Measurements from ENCODE around the gene SPIB. TPM values are rescaled to one million over a fixed set of nuclear protein-coding genes. Genes with fewer than 3 reads are reported as not detected.

The SPIB gene
- total and polyA plus RNA-seq, 2 experiments from 2014 or later: 12.6 to 17.5 TPM

- Mint-ChIP-seq H3K4me3 (no peak overlapping the region), H3K4me1 (no peaks in the 10 kb centered on the region), H3K27me3 (ENCODE audit: insufficient read depth, low read depth, poor library complexity) (peaks cover 2% of the 10 kb centered on the region), H3K36me3 (ENCODE audit: low read depth) (peaks cover 55% of the 10 kb centered on the region), H3K27ac (no peak overlapping the region), H3K9me3 (peaks cover 97% of the 10 kb centered on the region)
- Histone ChIP-seq H2AFZ (peak overlapping the region; percentile 88; the same call in 1 of the 2 replicates), H3K4me1 (ENCODE audit: insufficient read depth) (peaks cover 6% of the 10 kb centered on the region; the same call in 1 of the 2 replicates), H3K79me2 (replicated peaks; ENCODE audit: insufficient read depth) (no peaks in the 10 kb centered on the region), H3K36me3 (ENCODE audit: insufficient read depth) (no peaks in the 10 kb centered on the region), H3K9me2 (ENCODE audit: insufficient read depth) (0 out of 2 replicates have a peak, but pooled peaks cover 3% of the 10 kb centered on the region), H3F3A (replicated peaks; ENCODE audit: low read depth) (no peaks in the 10 kb centered on the region), H3K27ac (ENCODE audit: low read depth) (no peak overlapping the region), H3K4me3 (no peak overlapping the region), H4K20me1 (replicated peaks; ENCODE audit: insufficient read depth) (no peaks in the 10 kb centered on the region), H3K4me2 (peak overlapping the region; percentile 55; the same call in 1 of the 2 replicates), H3K27me3 (ENCODE audit: insufficient read depth) (no peaks in the 10 kb centered on the region)
- peak; percentile 22 for DNase-seq (ENCODE audit: low spot score)
- no peak for ATAC-seq
- TF ChIP-seq, protein P1, sequence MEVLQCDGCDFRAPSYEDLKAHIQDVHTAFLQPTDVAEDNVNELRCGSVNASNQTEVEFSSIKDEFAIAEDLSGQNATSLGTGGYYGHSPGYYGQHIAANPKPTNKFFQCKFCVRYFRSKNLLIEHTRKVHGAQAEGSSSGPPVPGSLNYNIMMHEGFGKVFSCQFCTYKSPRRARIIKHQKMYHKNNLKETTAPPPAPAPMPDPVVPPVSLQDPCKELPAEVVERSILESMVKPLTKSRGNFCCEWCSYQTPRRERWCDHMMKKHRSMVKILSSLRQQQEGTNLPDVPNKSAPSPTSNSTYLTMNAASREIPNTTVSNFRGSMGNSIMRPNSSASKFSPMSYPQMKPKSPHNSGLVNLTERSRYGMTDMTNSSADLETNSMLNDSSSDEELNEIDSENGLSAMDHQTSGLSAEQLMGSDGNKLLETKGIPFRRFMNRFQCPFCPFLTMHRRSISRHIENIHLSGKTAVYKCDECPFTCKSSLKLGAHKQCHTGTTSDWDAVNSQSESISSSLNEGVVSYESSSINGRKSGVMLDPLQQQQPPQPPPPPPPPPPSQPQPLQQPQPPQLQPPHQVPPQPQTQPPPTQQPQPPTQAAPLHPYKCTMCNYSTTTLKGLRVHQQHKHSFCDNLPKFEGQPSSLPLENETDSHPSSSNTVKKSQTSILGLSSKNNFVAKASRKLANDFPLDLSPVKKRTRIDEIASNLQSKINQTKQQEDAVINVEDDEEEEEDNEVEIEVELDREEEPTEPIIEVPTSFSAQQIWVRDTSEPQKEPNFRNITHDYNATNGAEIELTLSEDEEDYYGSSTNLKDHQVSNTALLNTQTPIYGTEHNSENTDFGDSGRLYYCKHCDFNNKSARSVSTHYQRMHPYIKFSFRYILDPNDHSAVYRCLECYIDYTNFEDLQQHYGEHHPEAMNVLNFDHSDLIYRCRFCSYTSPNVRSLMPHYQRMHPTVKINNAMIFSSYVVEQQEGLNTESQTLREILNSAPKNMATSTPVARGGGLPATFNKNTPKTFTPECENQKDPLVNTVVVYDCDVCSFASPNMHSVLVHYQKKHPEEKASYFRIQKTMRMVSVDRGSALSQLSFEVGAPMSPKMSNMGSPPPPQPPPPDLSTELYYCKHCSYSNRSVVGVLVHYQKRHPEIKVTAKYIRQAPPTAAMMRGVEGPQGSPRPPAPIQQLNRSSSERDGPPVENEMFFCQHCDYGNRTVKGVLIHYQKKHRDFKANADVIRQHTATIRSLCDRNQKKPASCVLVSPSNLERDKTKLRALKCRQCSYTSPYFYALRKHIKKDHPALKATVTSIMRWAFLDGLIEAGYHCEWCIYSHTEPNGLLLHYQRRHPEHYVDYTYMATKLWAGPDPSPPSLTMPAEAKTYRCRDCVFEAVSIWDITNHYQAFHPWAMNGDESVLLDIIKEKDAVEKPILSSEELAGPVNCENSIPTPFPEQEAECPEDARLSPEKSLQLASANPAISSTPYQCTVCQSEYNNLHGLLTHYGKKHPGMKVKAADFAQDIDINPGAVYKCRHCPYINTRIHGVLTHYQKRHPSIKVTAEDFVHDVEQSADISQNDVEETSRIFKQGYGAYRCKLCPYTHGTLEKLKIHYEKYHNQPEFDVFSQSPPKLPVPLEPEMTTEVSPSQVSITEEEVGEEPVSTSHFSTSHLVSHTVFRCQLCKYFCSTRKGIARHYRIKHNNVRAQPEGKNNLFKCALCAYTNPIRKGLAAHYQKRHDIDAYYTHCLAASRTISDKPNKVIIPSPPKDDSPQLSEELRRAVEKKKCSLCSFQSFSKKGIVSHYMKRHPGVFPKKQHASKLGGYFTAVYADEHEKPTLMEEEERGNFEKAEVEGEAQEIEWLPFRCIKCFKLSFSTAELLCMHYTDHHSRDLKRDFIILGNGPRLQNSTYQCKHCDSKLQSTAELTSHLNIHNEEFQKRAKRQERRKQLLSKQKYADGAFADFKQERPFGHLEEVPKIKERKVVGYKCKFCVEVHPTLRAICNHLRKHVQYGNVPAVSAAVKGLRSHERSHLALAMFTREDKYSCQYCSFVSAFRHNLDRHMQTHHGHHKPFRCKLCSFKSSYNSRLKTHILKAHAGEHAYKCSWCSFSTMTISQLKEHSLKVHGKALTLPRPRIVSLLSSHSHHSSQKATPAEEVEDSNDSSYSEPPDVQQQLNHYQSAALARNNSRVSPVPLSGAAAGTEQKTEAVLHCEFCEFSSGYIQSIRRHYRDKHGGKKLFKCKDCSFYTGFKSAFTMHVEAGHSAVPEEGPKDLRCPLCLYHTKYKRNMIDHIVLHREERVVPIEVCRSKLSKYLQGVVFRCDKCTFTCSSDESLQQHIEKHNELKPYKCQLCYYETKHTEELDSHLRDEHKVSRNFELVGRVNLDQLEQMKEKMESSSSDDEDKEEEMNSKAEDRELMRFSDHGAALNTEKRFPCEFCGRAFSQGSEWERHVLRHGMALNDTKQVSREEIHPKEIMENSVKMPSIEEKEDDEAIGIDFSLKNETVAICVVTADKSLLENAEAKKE (CRISPR knock-in tag; IDR thresholded peaks at IDR 0.05): no peak
- TF ChIP-seq STAT1 (IDR thresholded peaks at IDR 0.05; ENCODE audit: unreplicated experiment) (no peak), ZNF114 (CRISPR knock-in tag; IDR thresholded peaks at IDR 0.05) (no peak), POLR2AphosphoS5 (IDR thresholded peaks at IDR 0.05; ENCODE audit: low read depth) (no peak), EZH2phosphoT487 (IDR thresholded peaks at IDR 0.05; ENCODE audit: unreplicated experiment) (no peak), CREB1 (CRISPR knock-in tag; IDR thresholded peaks at IDR 0.05; ENCODE audit: low read depth) (no peak), ZNF331 (CRISPR knock-in tag; IDR thresholded peaks at IDR 0.05; ENCODE audit: low read depth) (no peak), JUNB (IDR thresholded peaks at IDR 0.05; ENCODE audit: unreplicated experiment) (no peak), REST (IDR thresholded peaks at IDR 0.05; ENCODE audit: unreplicated experiment) (no peak), NANOG (IDR thresholded peaks at IDR 0.05; ENCODE audit: borderline replicate concordance) (no peak), EZH2 (IDR thresholded peaks at IDR 0.05; ENCODE audit: low read depth, unreplicated experiment) (no peak)
- TF ChIP-seq, protein P2, sequence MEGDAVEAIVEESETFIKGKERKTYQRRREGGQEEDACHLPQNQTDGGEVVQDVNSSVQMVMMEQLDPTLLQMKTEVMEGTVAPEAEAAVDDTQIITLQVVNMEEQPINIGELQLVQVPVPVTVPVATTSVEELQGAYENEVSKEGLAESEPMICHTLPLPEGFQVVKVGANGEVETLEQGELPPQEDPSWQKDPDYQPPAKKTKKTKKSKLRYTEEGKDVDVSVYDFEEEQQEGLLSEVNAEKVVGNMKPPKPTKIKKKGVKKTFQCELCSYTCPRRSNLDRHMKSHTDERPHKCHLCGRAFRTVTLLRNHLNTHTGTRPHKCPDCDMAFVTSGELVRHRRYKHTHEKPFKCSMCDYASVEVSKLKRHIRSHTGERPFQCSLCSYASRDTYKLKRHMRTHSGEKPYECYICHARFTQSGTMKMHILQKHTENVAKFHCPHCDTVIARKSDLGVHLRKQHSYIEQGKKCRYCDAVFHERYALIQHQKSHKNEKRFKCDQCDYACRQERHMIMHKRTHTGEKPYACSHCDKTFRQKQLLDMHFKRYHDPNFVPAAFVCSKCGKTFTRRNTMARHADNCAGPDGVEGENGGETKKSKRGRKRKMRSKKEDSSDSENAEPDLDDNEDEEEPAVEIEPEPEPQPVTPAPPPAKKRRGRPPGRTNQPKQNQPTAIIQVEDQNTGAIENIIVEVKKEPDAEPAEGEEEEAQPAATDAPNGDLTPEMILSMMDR (conservative IDR thresholded peaks at IDR 0.05; ENCODE audit: low read depth in 2 of 2): no peak
- TF ChIP-seq, protein P3, sequence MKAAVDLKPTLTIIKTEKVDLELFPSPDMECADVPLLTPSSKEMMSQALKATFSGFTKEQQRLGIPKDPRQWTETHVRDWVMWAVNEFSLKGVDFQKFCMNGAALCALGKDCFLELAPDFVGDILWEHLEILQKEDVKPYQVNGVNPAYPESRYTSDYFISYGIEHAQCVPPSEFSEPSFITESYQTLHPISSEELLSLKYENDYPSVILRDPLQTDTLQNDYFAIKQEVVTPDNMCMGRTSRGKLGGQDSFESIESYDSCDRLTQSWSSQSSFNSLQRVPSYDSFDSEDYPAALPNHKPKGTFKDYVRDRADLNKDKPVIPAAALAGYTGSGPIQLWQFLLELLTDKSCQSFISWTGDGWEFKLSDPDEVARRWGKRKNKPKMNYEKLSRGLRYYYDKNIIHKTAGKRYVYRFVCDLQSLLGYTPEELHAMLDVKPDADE (IDR thresholded peaks at IDR 0.05): no peak
These were observed 32.4 kb downstream of the SPIB start for GRCh38 chr19:50451223-50451534.
